COR-L47 (cell line): Measurements from ENCODE around the gene HPSE2.
A peak's percentile ranks its signal among the peaks of the same experiment; 100 is the strongest.

Experiments
- DNase-seq: peaks from one replicate; lab custom pipeline; 2025; lab: John Stamatoyannopoulos, UW

The HPSE2 gene

GRCh38 chr10:98431016-98431415 lies 804.6 kb downstream of the HPSE2 start:
- DNase-seq = no peak

GRCh38 chr10:98430427-98430826 lies 805.2 kb downstream of the HPSE2 start:
- no peak for DNase-seq

GRCh38 chr10:98429320-98430072 lies 806.2 kb downstream of the HPSE2 start:
- no peak for DNase-seq

- DNase-seq = no peak
Measured at GRCh38 chr10:98427011-98427515, 808.6 kb downstream of the HPSE2 start.

- no peak for DNase-seq
Measured at GRCh38 chr10:98425511-98426352, 809.9 kb downstream of the HPSE2 start.

- no peak for DNase-seq
Measured at GRCh38 chr10:98424295-98425254, 811.1 kb downstream of the HPSE2 start.

GRCh38 chr10:98423691-98424120 lies 811.9 kb downstream of the HPSE2 start:
- peak; percentile 26 for DNase-seq

- DNase-seq = no peak
Measured at GRCh38 chr10:98422182-98422581, 813.5 kb downstream of the HPSE2 start.

GRCh38 chr10:98420786-98421185 lies 814.9 kb downstream of the HPSE2 start:
- no peak for DNase-seq

GRCh38 chr10:98419469-98420261 lies 816.0 kb downstream of the HPSE2 start:
- DNase-seq = no peak

GRCh38 chr10:98418665-98419468 lies 816.8 kb downstream of the HPSE2 start:
- no peak for DNase-seq

GRCh38 chr10:98417973-98418664 lies 817.5 kb downstream of the HPSE2 start:
- no peak for DNase-seq

- DNase-seq = no peak
Measured at GRCh38 chr10:98417481-98417959, 818.1 kb downstream of the HPSE2 start.

- DNase-seq = no peak
Measured at GRCh38 chr10:98416606-98417388, 818.9 kb downstream of the HPSE2 start.

GRCh38 chr10:98415731-98416119 lies 819.9 kb downstream of the HPSE2 start:
- DNase-seq = no peak

GRCh38 chr10:98414932-98415730 lies 820.5 kb downstream of the HPSE2 start, which contains the start of gene PYROXD2:
Gene PYROXD2 (minus strand): TSS chr10:98415182. CDS start chr10:98415135, 47 bp downstream.
- DNase-seq = peak; percentile 65

- DNase-seq = no peak
Measured at GRCh38 chr10:98414578-98414931, 821.1 kb downstream of the HPSE2 start.

- no peak for DNase-seq
Measured at GRCh38 chr10:98411768-98412167, 823.9 kb downstream of the HPSE2 start.
